Activated CD8-positive, alpha-beta memory T cell treated with anti-CD3 and anti-CD28 coated beads, Interleukin-2, amount 10 ng/mL, durations not matched to agents 7 days and 5 days (primary cell): Measurements from ENCODE around the gene SUSD4. TPM values are rescaled to one million over a fixed set of nuclear protein-coding genes. Genes with fewer than 3 reads are reported as not detected.

ENCODE experiments used
- ATAC-seq: fragments of 150-1000 bp; cut with Tn5 transposase; one replicate; pipeline ENCODE4 v1.10.0; 2021; ENCODE audit warnings: moderate library complexity
- CTCF ChIA-PET: fragments of 350-600 bp; sonication (Branson Sonifier 250); formaldehyde crosslinking; loops from one replicate; lab custom pipeline; 2021; ENCODE audit warnings: antibody characterized with exemption; lab: Charles Lee
- DNase-seq: peaks from one replicate; pipeline ENCODE4 v3.0.0-alpha.2; 2020
- H3K27ac Mint-ChIP-seq: one replicate; pipeline ENCODE4 v1.8.0; 2021; ENCODE audit warnings: mild to moderate bottlenecking, mixed read lengths
- H3K27me3 Mint-ChIP-seq: one replicate; pipeline ENCODE4 v1.8.0; 2021; ENCODE audit warnings: mixed read lengths
- H3K36me3 Mint-ChIP-seq: one replicate; pipeline ENCODE4 v1.8.0; 2021; ENCODE audit warnings: mild to moderate bottlenecking, mixed read lengths
- H3K4me1 Mint-ChIP-seq: one replicate; pipeline ENCODE4 v1.8.0; 2021; ENCODE audit warnings: mixed read lengths
- H3K4me3 Mint-ChIP-seq: one replicate; pipeline ENCODE4 v1.8.0; 2021; ENCODE audit warnings: mild to moderate bottlenecking, moderate library complexity, mixed read lengths
- H3K9me3 Mint-ChIP-seq: one replicate; pipeline ENCODE4 v1.8.0; 2022; ENCODE audit warnings: low read depth, mixed read lengths
- total RNA-seq, 2 experiments: library from RNA; stranded (reverse); gene quantifications; one replicate each; pipeline ENCODE4 v1.2.3, GENCODE V29; 2021

SUSD4 gene
- total RNA-seq, 2 experiments from 2014 or later, result 0.21 TPM; not detected in 1

DNA sequence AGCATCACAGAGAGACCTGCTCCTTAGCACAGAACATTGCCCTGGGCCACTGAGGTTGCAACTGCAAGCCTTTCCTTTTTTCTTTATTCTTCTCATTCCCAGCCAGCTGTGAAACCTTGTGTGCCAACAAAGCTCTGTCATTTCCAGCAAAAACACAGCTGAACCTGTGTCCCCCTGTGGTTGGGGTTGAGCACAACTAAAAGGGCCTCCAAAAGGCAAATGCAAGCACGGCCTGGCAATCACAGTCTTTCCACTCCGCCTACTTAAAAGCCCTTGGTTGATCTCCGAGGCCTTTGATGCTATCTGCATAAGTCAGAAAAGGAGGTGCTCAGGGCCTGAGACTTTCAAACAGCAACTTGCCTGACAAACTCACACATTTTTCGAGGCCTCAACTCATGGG lies 32.7 kb downstream of the SUSD4 start:
- no peaks in the 10 kb centered on the region for H3K36me3 Mint-ChIP-seq
- DNase-seq, result no peak
- peaks cover 12% of the 10 kb centered on the region for H3K27me3 Mint-ChIP-seq
- no peaks in the 10 kb centered on the region for H3K4me1 Mint-ChIP-seq
- no peak overlapping the region for H3K4me3 Mint-ChIP-seq
- CTCF ChIA-PET, result interaction anchor here (0.9 kb wide), 1 partner anchor 12 kb away, joined by 3 read pairs; no protein-coding TSS in a partner anchor
- no peak for ATAC-seq
- no peak overlapping the region for H3K27ac Mint-ChIP-seq
- H3K9me3 Mint-ChIP-seq, result no peaks in the 10 kb centered on the region

DNA sequence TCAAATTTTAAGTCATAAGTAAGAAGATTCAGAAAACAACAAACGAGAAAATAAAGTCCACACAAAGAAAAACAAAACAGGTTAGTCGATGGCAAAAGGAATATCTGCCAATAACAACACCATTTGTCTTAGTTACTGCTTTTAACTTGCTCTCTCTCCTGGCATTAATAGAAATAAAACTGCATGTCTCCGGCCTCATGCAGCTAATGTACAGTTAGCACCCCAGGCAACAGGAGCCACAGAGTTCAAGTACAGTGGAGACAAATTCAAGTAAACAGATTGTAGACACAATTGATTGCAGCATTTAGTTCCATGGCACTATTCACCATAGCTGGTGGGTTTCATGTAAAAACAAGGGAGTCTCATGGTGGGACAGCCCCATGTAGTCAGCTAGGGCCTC lies 33.5 kb downstream of the SUSD4 start:
- Mint-ChIP-seq H3K36me3 (no peaks in the 10 kb centered on the region), H3K4me1 (no peaks in the 10 kb centered on the region), H3K9me3 (no peaks in the 10 kb centered on the region), H3K27me3 (peaks cover 12% of the 10 kb centered on the region), H3K4me3 (no peak overlapping the region), H3K27ac (no peak overlapping the region)
- CTCF ChIA-PET, result interaction anchor here (0.9 kb wide), 1 partner anchor 13 kb away, joined by 3 read pairs; no protein-coding TSS in a partner anchor
- no peak for DNase-seq
- no peak for ATAC-seq

DNA sequence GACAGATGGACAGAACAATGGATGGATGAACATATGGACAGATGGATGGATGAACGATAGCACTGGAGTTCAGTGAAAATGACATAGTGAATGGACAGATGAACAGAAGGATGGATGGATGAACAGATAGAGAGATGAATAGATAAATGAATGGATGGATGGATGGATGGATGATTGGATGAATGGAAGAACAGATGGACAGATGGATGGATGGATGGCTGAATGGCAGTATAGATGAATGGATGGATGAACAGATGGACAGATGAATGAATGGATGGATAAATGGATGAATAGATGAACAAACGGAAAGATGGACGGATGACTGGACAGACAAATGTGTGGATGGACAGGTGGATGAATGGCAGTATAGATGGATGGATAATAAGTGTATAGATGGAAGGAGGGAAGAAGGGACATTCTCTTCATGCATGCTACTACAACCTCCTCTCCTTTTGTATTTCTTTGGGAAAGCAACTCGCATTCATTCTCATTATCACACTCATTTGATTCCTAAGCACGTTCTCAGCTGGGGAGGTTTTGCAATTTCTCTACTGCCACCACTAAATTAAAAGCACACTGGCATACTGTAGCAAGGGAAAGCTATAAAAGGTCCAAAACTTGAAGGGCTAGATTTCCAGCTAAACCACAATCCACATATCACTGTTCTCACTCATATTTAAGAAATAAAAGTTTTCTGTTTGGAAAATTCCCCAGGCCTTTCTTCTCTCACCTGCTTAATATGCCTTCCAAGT lies 34.1 kb downstream of the SUSD4 start:
- Mint-ChIP-seq H3K36me3 (no peaks in the 10 kb centered on the region), H3K4me1 (no peaks in the 10 kb centered on the region), H3K27ac (no peak overlapping the region), H3K4me3 (no peak overlapping the region), H3K27me3 (peaks cover 14% of the 10 kb centered on the region), H3K9me3 (no peaks in the 10 kb centered on the region)
- DNase-seq (no peak), ATAC-seq (no peak)
- CTCF ChIA-PET, result no interaction called here

DNA sequence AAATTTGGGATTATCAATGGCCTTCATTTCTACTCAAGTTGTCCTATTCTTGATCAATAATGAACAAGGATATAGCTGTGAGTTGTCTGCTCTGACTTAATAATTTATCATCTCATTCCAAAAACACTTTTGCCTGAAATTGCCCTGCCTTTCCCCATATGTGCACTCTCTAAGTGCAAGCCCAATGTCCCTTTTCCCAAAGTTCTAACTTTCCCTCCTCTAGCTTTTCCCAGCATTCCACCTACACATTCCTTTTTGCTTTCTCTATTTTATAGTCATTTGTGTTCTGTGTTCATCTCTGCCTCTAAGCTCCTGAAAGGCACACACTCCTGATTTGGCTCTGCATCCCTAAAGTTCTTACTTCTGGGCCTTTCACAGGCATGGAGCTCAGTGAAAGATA lies 34.7 kb downstream of the SUSD4 start:
- H3K4me1 Mint-ChIP-seq, result no peaks in the 10 kb centered on the region
- H3K9me3 Mint-ChIP-seq, result no peaks in the 10 kb centered on the region
- H3K36me3 Mint-ChIP-seq, result no peaks in the 10 kb centered on the region
- ATAC-seq, result no peak
- no peak overlapping the region for H3K4me3 Mint-ChIP-seq
- CTCF ChIA-PET, result no interaction called here
- no peak for DNase-seq
- H3K27me3 Mint-ChIP-seq, result peaks cover 12% of the 10 kb centered on the region
- no peak overlapping the region for H3K27ac Mint-ChIP-seq

DNA sequence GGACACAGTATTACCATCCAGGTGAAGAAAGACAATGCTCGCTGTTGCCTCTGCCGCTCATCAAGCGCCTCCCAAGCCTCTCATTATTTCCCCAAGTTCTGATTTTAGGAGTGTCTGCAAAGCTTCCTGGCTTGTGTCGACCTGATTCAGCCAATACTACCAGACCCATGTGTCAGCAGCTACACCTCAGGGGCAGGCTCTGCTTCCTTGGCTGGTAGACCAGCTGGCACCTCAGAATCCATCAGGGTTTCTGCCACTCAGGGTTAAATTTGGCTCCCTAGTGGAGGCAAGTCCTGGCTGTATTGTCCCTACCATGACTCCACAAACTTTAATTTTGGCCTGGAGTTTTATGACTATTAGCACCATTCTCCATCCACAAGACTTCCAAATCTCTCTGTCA lies 35.4 kb downstream of the SUSD4 start:
- Mint-ChIP-seq H3K4me1 (peaks cover 3% of the 10 kb centered on the region), H3K9me3 (no peaks in the 10 kb centered on the region), H3K27ac (no peak overlapping the region), H3K27me3 (peaks cover 10% of the 10 kb centered on the region), H3K4me3 (no peak overlapping the region), H3K36me3 (no peaks in the 10 kb centered on the region)
- DNase-seq, result no peak
- ATAC-seq, result no peak
- CTCF ChIA-PET, result no interaction called here

DNA sequence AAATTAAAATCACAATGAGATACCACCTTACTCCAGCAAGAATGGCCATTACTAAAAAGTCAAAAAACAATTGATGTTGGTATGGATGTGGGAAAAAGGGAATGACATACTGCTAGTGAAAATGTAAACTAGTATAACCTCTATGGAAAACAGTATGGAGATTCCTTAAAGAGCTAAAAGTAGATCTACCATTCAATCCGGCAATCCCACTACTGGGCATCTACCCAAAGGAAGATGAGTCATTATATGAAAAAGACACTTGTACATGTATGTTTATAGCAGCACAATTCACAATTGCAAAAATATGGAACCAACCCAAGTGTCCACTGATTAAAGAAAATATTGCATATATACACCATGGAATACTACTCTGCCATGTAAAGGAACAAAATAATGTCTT lies 37.2 kb downstream of the SUSD4 start:
- ATAC-seq, result no peak
- no peaks in the 10 kb centered on the region for H3K36me3 Mint-ChIP-seq
- H3K4me3 Mint-ChIP-seq, result no peak overlapping the region
- CTCF ChIA-PET, result no interaction called here
- no peaks in the 10 kb centered on the region for H3K9me3 Mint-ChIP-seq
- H3K4me1 Mint-ChIP-seq, result peaks cover 3% of the 10 kb centered on the region
- no peak for DNase-seq
- peaks cover 5% of the 10 kb centered on the region for H3K27me3 Mint-ChIP-seq
- H3K27ac Mint-ChIP-seq, result no peak overlapping the region

DNA sequence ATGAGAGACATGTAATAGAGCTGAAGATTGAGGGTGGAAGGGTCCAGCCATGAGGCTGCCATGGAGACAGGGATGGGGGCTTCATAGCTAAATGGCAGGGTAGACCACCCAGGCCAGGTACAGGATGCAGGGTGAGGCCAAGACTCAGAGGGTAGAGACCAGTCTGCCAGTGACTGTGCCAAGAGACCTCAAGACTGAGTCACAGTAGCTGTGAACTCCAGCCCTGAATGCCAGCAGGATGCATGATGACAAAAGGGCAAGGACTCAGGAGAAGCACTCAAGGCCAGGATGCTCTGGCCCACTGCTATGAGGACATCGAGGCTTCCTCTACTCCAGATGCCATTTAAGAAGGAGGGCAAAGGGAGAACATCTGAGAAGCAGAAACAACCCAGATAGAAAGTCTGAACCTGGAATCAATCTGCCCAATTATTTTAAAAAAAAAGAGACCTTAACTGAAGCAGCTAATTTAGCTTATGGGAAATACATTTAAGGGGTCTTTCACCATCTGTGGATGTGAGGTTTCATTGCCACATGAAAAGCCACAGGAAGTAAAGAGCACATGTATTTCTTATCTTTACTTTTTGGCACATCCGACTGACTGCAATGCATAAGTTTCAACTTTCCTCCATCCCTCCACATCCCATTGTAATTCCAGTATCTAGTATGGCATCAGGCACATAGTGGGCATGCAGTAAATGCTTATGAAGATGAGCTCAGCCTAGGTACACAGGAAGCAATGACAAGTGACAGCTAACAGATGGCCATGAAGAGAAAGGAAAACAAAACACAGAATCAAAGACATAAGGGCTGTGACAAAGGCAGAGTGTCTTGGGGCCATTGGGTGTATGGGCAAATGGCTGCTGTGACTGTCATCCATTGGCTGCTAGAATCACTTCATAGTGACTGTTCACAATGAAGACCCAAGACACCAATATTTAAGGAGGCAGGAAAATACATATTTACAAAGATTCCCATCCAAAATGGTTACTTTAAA lies 40.2 kb downstream of the SUSD4 start:
- peaks cover 5% of the 10 kb centered on the region for H3K27me3 Mint-ChIP-seq
- no peak overlapping the region for H3K4me3 Mint-ChIP-seq
- H3K9me3 Mint-ChIP-seq, result no peaks in the 10 kb centered on the region
- no peak overlapping the region for H3K27ac Mint-ChIP-seq
- ATAC-seq (no peak), DNase-seq (no peak)
- H3K36me3 Mint-ChIP-seq, result no peaks in the 10 kb centered on the region
- CTCF ChIA-PET, result no interaction called here
- H3K4me1 Mint-ChIP-seq, result peaks cover 3% of the 10 kb centered on the region

DNA sequence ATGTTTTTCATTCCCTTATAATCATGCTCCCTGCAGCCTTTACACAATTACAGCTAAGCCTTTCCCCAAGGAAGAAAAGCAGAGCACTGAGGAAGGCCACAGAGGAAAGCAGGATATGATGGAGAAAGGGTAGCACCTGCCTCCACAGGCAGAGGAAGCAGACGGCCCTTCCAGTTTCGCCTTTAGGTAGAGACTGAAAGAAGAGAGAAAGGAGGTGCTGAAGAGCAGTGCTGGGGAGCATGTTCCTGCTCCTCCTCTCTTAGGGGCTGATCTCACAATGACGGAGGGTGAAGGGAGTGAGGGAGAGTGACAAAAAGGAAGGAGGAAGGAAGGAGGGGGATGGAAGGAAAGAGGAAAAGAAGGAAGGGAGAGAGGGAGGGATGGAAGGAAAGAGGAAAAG lies 41.1 kb downstream of the SUSD4 start:
- ATAC-seq, result no peak
- peaks cover 2% of the 10 kb centered on the region for H3K27me3 Mint-ChIP-seq
- no peak overlapping the region for H3K4me3 Mint-ChIP-seq
- H3K4me1 Mint-ChIP-seq, result peaks cover 3% of the 10 kb centered on the region
- no peaks in the 10 kb centered on the region for H3K36me3 Mint-ChIP-seq
- H3K27ac Mint-ChIP-seq, result no peak overlapping the region
- no peak for DNase-seq
- H3K9me3 Mint-ChIP-seq, result no peaks in the 10 kb centered on the region
- CTCF ChIA-PET, result no interaction called here

DNA sequence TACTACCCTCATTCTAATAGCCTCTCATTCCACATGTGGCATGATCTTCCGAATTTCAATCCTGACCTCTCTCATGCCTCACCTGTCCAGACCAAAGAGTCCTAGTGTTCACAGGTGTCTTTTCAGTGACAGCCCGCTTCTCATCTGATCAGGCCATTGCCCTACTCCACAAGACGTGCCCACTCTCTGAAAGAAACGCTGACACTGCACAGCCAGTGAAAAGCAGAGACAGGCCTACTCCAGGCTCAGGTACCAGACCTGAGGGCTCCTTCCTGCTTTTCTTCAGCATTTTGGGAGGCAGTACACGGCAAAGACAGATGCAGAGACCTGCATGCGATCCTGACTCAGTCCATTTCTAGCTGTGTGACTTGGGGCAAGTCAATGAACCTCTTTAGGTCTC lies 43.0 kb downstream of the SUSD4 start:
- Mint-ChIP-seq H3K36me3 (no peaks in the 10 kb centered on the region), H3K27ac (no peak overlapping the region), H3K9me3 (no peaks in the 10 kb centered on the region), H3K4me3 (no peak overlapping the region), H3K4me1 (peaks cover 3% of the 10 kb centered on the region), H3K27me3 (peaks cover 2% of the 10 kb centered on the region)
- CTCF ChIA-PET, result no interaction called here
- no peak for DNase-seq
- no peak for ATAC-seq

DNA sequence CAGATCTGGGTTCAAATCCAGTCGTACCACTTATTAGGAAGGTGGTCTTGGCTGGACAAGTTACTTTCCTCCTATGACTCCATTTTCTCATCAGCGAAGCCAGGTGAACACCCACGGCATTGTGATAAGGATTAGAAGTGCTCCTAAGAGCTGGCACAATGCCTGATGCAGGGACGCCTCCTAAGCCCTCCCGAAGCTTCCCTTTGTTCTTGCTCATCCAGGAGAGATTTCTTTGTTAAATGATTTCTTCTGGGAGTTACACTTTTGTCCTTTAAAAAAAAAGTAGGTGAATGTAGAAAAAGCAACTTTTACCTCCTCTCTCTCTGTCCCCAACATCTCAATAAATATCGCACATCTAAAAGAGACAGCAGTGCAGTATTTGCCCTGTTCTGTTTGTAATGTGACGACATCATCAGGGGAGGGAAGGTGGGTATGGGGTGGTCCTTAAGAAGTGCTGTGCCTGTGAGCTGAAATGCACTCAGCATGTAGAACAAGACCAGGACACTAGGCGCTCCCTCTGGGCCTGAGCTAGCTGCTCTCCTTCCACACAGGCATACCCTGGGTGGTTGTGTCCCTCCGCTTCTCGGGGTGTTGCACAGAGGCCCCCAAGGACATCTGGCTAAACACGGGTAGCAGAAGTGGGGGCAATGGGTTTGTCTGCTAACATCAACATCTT lies 43.9 kb downstream of the SUSD4 start:
- ATAC-seq, result no peak
- Mint-ChIP-seq H3K27ac (no peak overlapping the region), H3K4me3 (no peak overlapping the region), H3K9me3 (no peaks in the 10 kb centered on the region), H3K27me3 (peaks cover 2% of the 10 kb centered on the region), H3K36me3 (no peaks in the 10 kb centered on the region), H3K4me1 (peaks cover 3% of the 10 kb centered on the region)
- DNase-seq, result no peak
- CTCF ChIA-PET, result no interaction called here

DNA sequence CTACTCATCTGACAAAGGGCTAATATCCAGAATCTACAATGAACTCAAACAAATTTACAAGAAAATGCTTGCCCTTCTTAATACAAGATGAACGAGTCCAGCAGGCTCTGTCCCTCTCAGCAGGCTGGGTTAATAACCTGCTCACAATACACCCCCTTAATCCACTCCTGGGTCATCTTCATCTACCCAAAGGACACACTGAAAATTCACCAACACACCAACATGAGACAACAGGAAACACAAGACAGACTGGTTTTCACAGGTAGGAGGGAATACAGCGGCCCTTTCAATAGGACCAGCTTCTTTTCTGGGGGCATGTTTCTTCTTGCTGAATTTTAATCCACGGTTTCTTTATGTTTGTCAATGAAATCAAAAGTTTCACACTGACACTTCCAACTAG lies 44.6 kb downstream of the SUSD4 start:
- Mint-ChIP-seq H3K27me3 (no peaks in the 10 kb centered on the region), H3K4me1 (peaks cover 3% of the 10 kb centered on the region), H3K9me3 (no peaks in the 10 kb centered on the region), H3K27ac (no peak overlapping the region), H3K4me3 (no peak overlapping the region), H3K36me3 (no peaks in the 10 kb centered on the region)
- DNase-seq (no peak), ATAC-seq (no peak)
- CTCF ChIA-PET, result no interaction called here

DNA sequence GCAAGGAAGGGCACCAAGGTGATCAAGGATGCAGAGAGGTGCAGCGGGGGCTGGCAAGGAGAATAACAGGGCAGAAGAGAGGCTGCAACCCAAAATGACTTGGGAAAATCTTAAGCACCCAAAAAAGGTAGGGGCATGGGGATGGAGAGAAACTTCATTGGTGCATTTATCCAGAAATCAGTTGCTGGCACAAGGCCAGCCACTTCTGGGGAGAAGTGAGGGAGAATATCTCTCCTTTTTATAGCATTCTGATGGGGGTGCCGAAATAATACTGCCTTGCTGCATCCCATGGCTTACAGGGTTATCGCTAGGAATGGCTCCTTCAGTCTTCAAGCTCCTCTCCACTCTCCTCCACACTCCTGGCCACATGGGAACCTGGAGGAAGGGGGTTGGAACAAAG lies 47.9 kb downstream of the SUSD4 start:
- Mint-ChIP-seq H3K36me3 (no peaks in the 10 kb centered on the region), H3K4me1 (no peaks in the 10 kb centered on the region), H3K9me3 (no peaks in the 10 kb centered on the region), H3K27me3 (no peaks in the 10 kb centered on the region), H3K27ac (no peak overlapping the region), H3K4me3 (no peak overlapping the region)
- ATAC-seq (no peak), DNase-seq (no peak)
- CTCF ChIA-PET, result no interaction called here

DNA sequence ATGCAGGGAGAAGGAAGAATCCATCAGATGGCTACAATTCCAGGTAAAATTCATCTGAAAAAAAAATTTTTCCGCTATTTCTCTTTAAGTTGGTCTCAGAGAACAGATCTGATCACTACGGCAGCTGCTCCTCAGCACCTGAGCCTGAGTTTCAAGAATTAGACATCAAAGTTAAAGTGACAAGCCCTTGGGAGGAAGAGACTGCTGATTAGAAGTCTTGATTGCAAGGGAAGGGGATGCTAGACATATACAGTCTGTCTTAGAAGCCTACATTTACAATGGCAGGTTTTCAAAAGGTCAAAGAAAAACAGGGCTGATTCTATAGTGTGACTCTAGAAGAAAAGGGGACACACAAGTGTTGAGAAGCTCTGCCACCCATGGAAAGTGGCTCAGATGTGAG lies 48.3 kb downstream of the SUSD4 start:
- no peaks in the 10 kb centered on the region for H3K9me3 Mint-ChIP-seq
- CTCF ChIA-PET, result no interaction called here
- H3K4me3 Mint-ChIP-seq, result no peak overlapping the region
- no peaks in the 10 kb centered on the region for H3K27me3 Mint-ChIP-seq
- H3K4me1 Mint-ChIP-seq, result no peaks in the 10 kb centered on the region
- ATAC-seq (no peak), DNase-seq (no peak)
- H3K36me3 Mint-ChIP-seq, result no peaks in the 10 kb centered on the region
- no peak overlapping the region for H3K27ac Mint-ChIP-seq
